GM12872 (cell line): ENCODE measurements around the gene GAB2.

Experiments
- CTCF ChIP-seq: IDR thresholded peaks from 3 replicates; pipeline ENCODE4 v1.5.1; 2011; ENCODE audit warnings: low read depth, mild to moderate bottlenecking, low read length, moderate library complexity; ENCODE audit not compliant: insufficient read depth

Gene GAB2

DNA sequence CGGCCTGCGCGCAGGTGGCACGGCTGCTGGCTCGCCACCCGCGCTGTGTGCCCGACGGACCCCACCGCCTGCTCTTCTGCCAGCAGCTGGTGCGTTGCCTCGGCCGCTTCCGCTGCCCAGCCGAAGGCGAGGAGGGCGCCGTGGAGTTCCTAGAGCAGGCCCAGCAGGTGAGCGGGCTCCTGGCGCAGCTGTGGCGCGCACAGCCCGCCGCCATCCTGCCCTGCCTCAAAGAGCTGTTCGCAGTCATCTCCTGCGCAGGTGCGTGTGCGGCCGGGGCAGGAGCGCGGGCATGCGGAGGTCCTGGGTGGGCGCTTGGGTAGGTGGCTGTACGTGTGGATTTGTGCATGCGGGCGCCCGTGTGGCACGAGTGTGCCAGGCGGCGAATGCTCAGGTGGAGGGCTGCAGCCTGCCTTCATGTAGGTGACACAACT, 220.9 kb downstream of the GAB2 start:
- no peak for TF ChIP-seq CTCF

DNA sequence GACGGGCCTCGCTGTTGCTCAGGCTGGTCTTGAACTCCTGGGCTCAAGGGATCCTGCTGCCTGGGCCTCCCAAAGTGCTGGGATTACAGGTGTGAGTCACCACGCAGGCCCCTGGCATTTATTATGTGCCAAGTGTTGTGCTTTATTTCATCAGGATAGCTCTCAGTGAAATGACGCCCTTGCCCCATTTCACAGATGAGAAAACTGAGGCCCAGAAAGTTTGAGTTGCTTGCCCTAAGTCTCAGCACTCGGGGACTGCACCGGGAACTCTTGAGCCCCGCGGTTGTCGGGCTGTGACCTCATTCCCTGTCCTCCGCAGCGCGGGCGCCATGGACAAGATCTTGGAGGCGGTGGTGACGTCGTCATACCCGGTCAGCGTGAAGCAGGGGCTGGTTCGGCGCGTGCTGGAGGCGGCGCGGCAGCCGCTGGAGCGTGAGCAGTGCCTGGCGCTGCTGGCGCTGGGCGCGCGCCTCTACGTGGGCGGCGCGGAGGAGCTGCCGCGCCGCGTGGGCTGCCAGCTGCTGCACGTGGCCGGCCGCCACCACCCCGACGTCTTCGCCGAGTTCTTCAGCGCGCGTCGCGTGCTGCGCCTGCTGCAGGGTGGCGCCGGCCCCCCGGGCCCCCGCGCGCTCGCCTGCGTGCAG, 221.6 kb downstream of the GAB2 start:
- TF ChIP-seq CTCF, result no peak

DNA sequence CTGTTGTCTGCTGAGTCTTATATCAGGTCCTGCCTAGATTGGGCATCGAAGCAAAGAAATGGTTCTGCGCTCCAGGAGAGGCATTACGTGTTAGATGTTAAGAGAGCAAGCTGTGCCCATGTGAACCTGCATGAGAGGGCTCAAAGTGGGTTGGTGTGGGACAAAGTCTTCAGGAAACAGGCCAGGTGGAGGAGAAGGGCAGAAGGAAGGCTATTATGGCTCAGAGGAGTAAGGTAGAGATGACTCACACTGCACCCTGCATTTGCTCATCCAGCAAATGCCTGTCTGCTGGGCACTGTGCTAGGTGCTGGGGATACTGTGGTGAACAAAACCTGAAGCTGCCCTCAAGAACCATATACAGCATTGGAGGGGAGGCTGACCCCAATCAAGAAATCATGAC, 223.1 kb downstream of the GAB2 start:
- no peak for TF ChIP-seq CTCF

DNA sequence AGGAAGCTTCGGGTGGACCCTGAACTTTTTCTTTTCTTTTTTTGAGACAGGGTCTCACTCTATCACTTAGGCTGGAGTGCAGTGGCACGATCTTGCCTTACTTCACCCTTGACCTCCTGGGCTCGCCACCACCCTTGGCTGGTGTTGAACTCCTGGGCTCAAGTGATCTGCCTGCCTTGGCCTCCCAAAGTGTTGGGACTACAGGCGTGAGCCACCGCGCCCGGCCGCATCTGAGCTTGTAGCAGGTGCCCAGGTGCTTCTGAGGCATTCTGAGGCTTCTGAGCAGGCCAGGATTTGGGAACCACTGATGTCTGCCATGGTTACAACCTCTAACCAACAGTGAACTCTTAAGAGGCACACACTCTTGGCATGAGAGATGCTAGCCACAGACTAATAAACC, 223.8 kb downstream of the GAB2 start:
- TF ChIP-seq CTCF, result no peak

GRCh38 chr11:78192911-78193351, 224.7 kb downstream of the GAB2 start:
- no peak for TF ChIP-seq CTCF

- no peak for TF ChIP-seq CTCF
These were observed 225.3 kb downstream of the GAB2 start for GRCh38 chr11:78192223-78192719.

DNA sequence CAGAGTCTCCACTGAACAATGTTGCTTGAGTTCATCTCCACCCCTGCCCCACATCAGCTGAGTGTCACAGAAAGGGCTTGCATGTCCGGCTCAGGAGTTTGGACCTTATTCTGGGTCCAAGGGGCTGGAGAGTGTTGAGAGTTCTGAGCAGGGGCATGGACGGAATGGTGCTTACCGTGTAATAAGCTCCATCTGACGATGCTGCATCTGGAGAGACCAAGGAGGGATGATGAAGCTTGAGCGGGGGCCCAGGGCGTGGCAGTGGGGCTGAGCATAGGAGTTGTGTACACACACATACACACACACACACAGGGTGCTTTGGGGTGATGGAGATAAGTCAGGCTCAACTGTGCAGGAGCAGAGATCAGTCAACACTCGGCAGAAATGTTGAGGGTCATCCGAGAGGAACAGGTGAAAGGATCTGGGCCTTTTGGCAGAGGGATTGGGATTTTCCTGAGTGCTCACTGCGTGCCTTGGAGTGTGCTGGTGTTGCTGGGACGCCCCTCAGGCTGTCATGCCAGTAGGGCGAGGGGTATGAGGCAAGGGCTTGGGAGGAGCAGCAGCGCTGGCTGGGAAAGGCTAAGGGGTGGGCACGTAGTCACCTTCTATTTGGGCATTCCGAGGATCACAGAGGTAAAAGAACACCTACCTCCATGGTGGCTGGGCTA, 226.6 kb downstream of the GAB2 start:
- no peak for TF ChIP-seq CTCF
